ENCODE measurements around the gene COMMD7. TPM values are rescaled to one million over a fixed set of nuclear protein-coding genes. Genes with fewer than 3 reads are reported as not detected.

The COMMD7 gene
- total and polyA plus RNA-seq, 9 of the 15 experiments (the other 6 are each of a cell fraction or from before 2014, with no cell fraction given), result 11.9 to 69.1 (median 34.7) TPM

GRCh38 chr20:32752458-32753250 is 9.4 kb upstream of the COMMD7 start (continued):
- TF ChIP-seq RBM39 (optimal IDR thresholded peaks at IDR 0.05; ENCODE audit: low read depth, low read length) (no peak), CTBP1 (IDR thresholded peaks at IDR 0.05; ENCODE audit: borderline replicate concordance) (peak; percentile 99), ZNF12 (CRISPR knock-in tag; IDR thresholded peaks at IDR 0.05) (no peak), ZNF609 (CRISPR knock-in tag; IDR thresholded peaks at IDR 0.05; ENCODE audit: borderline replicate concordance) (no peak), HNRNPL (IDR thresholded peaks at IDR 0.05; ENCODE audit: low read depth, low read length) (no peak), NCOA6 (IDR thresholded peaks at IDR 0.05) (0 out of 2 replicates have a peak, but pooled peaks have one; percentile 33), KLF10 (CRISPR knock-in tag; IDR thresholded peaks at IDR 0.05) (no peak), ZBTB5 (IDR thresholded peaks at IDR 0.05) (no peak), TARDBP (IDR thresholded peaks at IDR 0.05) (peak; percentile 70; the same call in 1 of the 2 replicates), MYC (IDR thresholded peaks at IDR 0.05; ENCODE audit: low read depth, low read length) (peak; percentile 65; the same call in 1 of the 2 replicates), MYC (CRISPR knock-in tag; IDR thresholded peaks at IDR 0.05; ENCODE audit: borderline replicate concordance, low read depth) (no peak), CBFA2T3 (IDR thresholded peaks at IDR 0.05) (peak; percentile 99), ZZZ3 (IDR thresholded peaks at IDR 0.05) (no peak), ZNF518B (CRISPR knock-in tag; IDR thresholded peaks at IDR 0.05) (no peak), ZNF408 (CRISPR knock-in tag; IDR thresholded peaks at IDR 0.05; ENCODE audit: low read depth) (no peak), ZNF23 (CRISPR knock-in tag; IDR thresholded peaks at IDR 0.05) (no peak)
- TF ChIP-seq, protein P1, sequence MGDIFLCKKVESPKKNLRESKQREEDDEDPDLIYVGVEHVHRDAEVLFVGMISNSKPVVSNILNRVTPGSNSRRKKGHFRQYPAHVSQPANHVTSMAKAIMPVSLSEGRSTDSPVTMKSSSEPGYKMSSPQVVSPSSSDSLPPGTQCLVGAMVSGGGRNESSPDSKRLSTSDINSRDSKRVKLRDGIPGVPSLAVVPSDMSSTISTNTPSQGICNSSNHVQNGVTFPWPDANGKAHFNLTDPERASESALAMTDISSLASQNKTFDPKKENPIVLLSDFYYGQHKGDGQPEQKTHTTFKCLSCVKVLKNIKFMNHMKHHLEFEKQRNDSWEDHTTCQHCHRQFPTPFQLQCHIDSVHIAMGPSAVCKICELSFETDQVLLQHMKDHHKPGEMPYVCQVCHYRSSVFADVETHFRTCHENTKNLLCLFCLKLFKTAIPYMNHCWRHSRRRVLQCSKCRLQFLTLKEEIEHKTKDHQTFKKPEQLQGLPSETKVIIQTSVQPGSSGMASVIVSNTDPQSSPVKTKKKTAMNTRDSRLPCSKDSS (IDR thresholded peaks at IDR 0.05; ENCODE audit: low read depth, partially characterized antibody), result no peak
